Suprapubic skin (tissue), 4 donors: ENCODE measurements around the gene PGA5.

Source experiments
- CTCF ChIP-seq, 2 donors: fragments of 200-600 bp in 1 of 2; fragments of 450-650 bp in 1 of 2; sonication (generic) in 1 of 2; IDR thresholded peaks; one replicate each; pipeline ENCODE4 v1.5.1; 2016 to 2019; ENCODE audit warnings: antibody characterized with exemption in 2 of 2, mild to moderate bottlenecking in 1 of 2, moderate library complexity in 1 of 2
- POLR2A ChIP-seq, 2 donors: fragments of 450-650 bp; IDR thresholded peaks; one replicate each; pipeline ENCODE4 v1.6.1; 2017; ENCODE audit warnings: antibody characterized with exemption in 2 of 2, mild to moderate bottlenecking in 2 of 2, moderate library complexity in 2 of 2
- POLR2AphosphoS5 ChIP-seq, 3 donors: sonication (generic); formaldehyde crosslinking; IDR thresholded peaks; one replicate each; pipeline ENCODE4 v1.6.1; 2017; ENCODE audit warnings: antibody characterized with exemption in 3 of 3

- TF ChIP-seq CTCF (IDR thresholded peaks at IDR 0.05) (no peak), POLR2AphosphoS5 (IDR thresholded peaks at IDR 0.05) (no peak), POLR2A (IDR thresholded peaks at IDR 0.05) (no peak)
These were observed 39.1 kb downstream of the PGA5 start for GRCh38 chr11:61279934-61280659.
